ENCODE results near the gene LHFPL2. TPM values are rescaled to one million over a fixed set of nuclear protein-coding genes. Genes with fewer than 3 reads are reported as not detected.

LHFPL2 gene
- total RNA-seq, 1 donor from 2014 or later, result 47.6 TPM

DNA sequence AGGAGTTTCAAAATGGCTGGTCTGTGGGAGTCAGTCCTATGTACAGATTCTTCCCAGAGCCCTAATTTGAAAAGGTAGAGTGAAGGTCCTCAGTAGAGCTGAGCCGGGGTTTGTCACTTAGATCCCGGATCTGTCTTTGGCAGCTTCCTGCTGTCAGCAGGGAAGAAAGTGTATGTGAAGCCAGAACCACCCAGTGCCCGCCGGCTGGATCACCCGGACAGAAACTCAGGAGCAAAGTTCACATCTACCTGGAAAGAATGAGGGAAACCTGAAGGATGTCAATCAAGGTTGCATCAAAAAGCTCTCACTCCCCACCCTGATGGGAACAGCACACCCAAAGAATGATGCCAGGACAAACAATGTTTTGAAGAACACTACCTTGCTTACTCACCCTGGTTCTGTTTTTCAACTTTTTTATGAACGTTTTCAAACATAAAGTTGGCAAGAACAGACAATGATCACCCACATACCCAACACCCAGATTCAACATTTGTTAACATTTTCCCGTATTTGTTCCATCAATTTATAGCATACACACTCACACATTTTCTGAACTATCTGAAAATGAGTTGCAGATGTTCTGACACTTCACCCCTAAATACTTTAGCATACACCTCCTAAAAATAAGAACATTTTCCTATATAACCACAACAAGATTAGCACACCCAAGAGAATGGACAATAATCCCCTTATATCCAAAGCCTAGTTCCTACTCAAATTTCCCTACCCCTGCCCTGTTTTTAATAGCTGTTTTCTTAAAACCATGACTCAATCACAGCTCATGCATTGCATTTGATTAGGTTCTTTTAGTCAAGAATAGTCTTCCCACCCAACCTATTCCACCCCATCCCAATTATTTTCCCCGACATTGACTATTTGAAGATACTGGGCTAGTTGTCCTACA lies 133.9 kb downstream of the LHFPL2 start:
- H3K4me1 Mint-ChIP-seq (ENCODE audit: unreplicated experiment), result peaks cover 35% of the 10 kb centered on the region
- TF ChIP-seq CTCF (IDR thresholded peaks at IDR 0.05; ENCODE audit: unreplicated experiment), result no peak
- H3K27ac Mint-ChIP-seq (ENCODE audit: unreplicated experiment), result no peak overlapping the region
- no peak for DNase-seq (ENCODE audit: low spot score)
- no peaks in the 10 kb centered on the region for H3K9me3 Mint-ChIP-seq (ENCODE audit: unreplicated experiment)
- H3K4me3 Mint-ChIP-seq (ENCODE audit: unreplicated experiment), result no peak overlapping the region
- H3K27me3 Mint-ChIP-seq (ENCODE audit: unreplicated experiment), result peaks cover 2% of the 10 kb centered on the region
- peaks cover 5% of the 10 kb centered on the region for H3K36me3 Mint-ChIP-seq (ENCODE audit: low read depth, unreplicated experiment)

DNA sequence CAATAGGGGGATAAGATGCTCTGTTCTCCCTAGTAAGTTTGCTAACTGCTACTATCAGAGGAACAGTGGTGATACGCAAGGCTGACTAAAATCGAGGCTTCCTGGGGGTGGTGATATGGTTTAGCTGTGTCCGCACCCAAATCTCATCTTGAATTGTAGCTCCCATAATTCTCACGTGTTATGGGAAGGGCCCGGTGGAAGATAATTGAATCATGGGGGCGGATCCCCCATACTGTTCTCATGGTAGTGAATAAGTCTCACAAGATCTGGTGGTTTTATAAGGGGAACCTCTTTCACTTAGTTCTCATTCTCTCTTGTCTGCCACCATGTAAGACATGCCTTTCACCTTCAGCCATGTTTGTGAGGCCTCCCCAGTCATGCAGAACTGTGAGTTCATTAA lies 135.1 kb downstream of the LHFPL2 start:
- H3K36me3 Mint-ChIP-seq (ENCODE audit: low read depth, unreplicated experiment), result peaks cover 11% of the 10 kb centered on the region
- TF ChIP-seq CTCF (IDR thresholded peaks at IDR 0.05; ENCODE audit: unreplicated experiment), result no peak
- H3K27me3 Mint-ChIP-seq (ENCODE audit: unreplicated experiment), result no peaks in the 10 kb centered on the region
- peaks cover 35% of the 10 kb centered on the region for H3K4me1 Mint-ChIP-seq (ENCODE audit: unreplicated experiment)
- no peak overlapping the region for H3K27ac Mint-ChIP-seq (ENCODE audit: unreplicated experiment)
- no peak for DNase-seq (ENCODE audit: low spot score)
- H3K4me3 Mint-ChIP-seq (ENCODE audit: unreplicated experiment), result peak overlapping the region; percentile 43
- no peaks in the 10 kb centered on the region for H3K9me3 Mint-ChIP-seq (ENCODE audit: unreplicated experiment)

- DNase-seq (ENCODE audit: low spot score), result no peak
- no peak for TF ChIP-seq CTCF (IDR thresholded peaks at IDR 0.05; ENCODE audit: unreplicated experiment)
- H3K36me3 Mint-ChIP-seq (ENCODE audit: low read depth, unreplicated experiment), result peaks cover 12% of the 10 kb centered on the region
- peaks cover 32% of the 10 kb centered on the region for H3K4me1 Mint-ChIP-seq (ENCODE audit: unreplicated experiment)
- no peak overlapping the region for H3K4me3 Mint-ChIP-seq (ENCODE audit: unreplicated experiment)
- no peak overlapping the region for H3K27ac Mint-ChIP-seq (ENCODE audit: unreplicated experiment)
- H3K9me3 Mint-ChIP-seq (ENCODE audit: unreplicated experiment), result no peaks in the 10 kb centered on the region
- H3K27me3 Mint-ChIP-seq (ENCODE audit: unreplicated experiment), result peaks cover 2% of the 10 kb centered on the region
These were observed 136.1 kb downstream of the LHFPL2 start for GRCh38 chr5:78512435-78512834.

DNA sequence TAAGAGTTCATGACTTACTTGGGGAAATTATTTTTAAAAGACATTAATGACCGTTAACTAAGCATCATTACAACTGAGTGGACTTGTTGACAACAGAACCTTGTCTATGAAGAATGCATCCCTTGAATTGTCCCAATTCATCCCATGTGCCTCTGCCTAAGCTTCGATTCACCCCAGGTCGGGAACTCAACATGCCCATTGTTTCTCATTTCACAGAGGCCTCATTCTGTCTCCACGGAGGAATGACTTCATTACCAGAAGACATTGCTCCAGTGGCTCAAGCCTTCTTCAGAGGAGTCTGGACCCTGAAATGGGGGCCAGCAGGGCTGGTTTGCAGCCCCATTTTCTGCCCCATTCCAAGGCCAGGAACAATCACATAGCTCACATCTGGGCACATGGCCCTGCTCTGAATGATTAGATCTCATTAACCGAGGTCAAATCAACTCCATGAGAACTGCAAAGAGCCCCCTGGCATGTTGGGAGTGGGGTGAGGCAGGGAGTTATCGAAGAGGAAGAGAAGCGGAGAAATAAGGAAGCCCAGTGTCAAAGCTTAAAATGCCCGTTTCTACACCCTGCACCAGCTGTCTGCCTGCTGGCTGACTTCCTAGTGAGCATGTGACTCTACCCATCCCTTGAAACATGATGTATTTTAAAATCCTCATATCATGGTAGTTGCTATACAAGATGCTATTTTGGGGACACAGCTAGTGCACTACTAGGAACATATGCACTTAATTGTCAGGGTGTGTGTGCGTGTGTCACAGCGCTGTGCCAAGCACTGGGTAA lies 137.3 kb downstream of the LHFPL2 start:
- Mint-ChIP-seq H3K27me3 (ENCODE audit: unreplicated experiment) (peaks cover 2% of the 10 kb centered on the region), H3K4me1 (ENCODE audit: unreplicated experiment) (peaks cover 34% of the 10 kb centered on the region), H3K36me3 (ENCODE audit: low read depth, unreplicated experiment) (peaks cover 15% of the 10 kb centered on the region), H3K9me3 (ENCODE audit: unreplicated experiment) (no peaks in the 10 kb centered on the region), H3K4me3 (ENCODE audit: unreplicated experiment) (no peak overlapping the region), H3K27ac (ENCODE audit: unreplicated experiment) (no peak overlapping the region)
- DNase-seq (ENCODE audit: low spot score), result no peak
- no peak for TF ChIP-seq CTCF (IDR thresholded peaks at IDR 0.05; ENCODE audit: unreplicated experiment)
